Caco-2 (cell line): ENCODE measurements around the gene PPM1L. TPM values are rescaled to one million over a fixed set of nuclear protein-coding genes. Genes with fewer than 3 reads are reported as not detected.

Experiments used
- BruUV-seq: library from RNA; stranded (reverse); fragments of 400-500 nt; replicated peaks from 2 replicates; lab custom pipeline; 2021; lab: Mats Ljungman, UMichigan
- CTCF ChIA-PET: fragments of 300-600 bp; sonication (Branson Sonifier 250); formaldehyde crosslinking; loops from one replicate; lab custom pipeline; 2022; ENCODE audit warnings: antibody characterized with exemption; lab: Charles Lee
- POLR2A ChIA-PET: fragments of 300-600 bp; sonication (Branson Sonifier 250); formaldehyde crosslinking; loops from one replicate; lab custom pipeline; 2022; ENCODE audit warnings: antibody characterized with exemption; lab: Charles Lee
- DNase-seq, 2 experiments: peaks; one replicate each; pipeline versions ENCODE4 v3.0.0 to v3.0.0-alpha.2; 2020 to 2022
- H3K27me3 ChIP-seq: replicated peaks from 2 replicates; pipeline ENCODE4 v1.6.0; 2011; ENCODE audit warnings: low read length; ENCODE audit not compliant: control insufficient read depth, insufficient read depth
- H3K36me3 ChIP-seq: 2 replicates; pipeline ENCODE4 v1.5.1; 2011; ENCODE audit warnings: low read length; ENCODE audit not compliant: control insufficient read depth, insufficient read depth
- H3K4me1 ChIP-seq: fragments of 250-450 bp; sonication (Bioruptor Pico); 2 replicates; pipeline ENCODE4 v1.5.1; 2020; ENCODE audit warnings: mild to moderate bottlenecking
- H3K4me3 ChIP-seq: 2 replicates; pipeline ENCODE4 v1.5.1; 2011; ENCODE audit warnings: low read depth, mild to moderate bottlenecking, control low read depth, low read length
- H3K9me3 ChIP-seq: fragments of 250-450 bp; sonication (Bioruptor Pico); 2 replicates; pipeline ENCODE4 v1.5.1; 2020; ENCODE audit warnings: mild to moderate bottlenecking, moderate library complexity
- H3K27ac Mint-ChIP-seq: one replicate; pipeline ENCODE4 v1.8.0; 2022; ENCODE audit warnings: mixed read lengths; ENCODE audit not compliant: unreplicated experiment
- H3K27me3 Mint-ChIP-seq: one replicate; pipeline ENCODE4 v1.8.0; 2022; ENCODE audit warnings: mixed read lengths; ENCODE audit not compliant: insufficient read depth, unreplicated experiment
- H3K36me3 Mint-ChIP-seq: one replicate; pipeline ENCODE4 v1.8.0; 2022; ENCODE audit warnings: mild to moderate bottlenecking, mixed read lengths; ENCODE audit not compliant: insufficient read depth, unreplicated experiment
- H3K4me1 Mint-ChIP-seq: one replicate; pipeline ENCODE4 v1.8.0; 2022; ENCODE audit warnings: low read depth, mixed read lengths; ENCODE audit not compliant: unreplicated experiment
- H3K4me3 Mint-ChIP-seq: one replicate; pipeline ENCODE4 v1.8.0; 2022; ENCODE audit warnings: mild to moderate bottlenecking, moderate library complexity, mixed read lengths; ENCODE audit not compliant: unreplicated experiment
- H3K9me3 Mint-ChIP-seq: one replicate; pipeline ENCODE4 v1.8.0; 2022; ENCODE audit warnings: mixed read lengths; ENCODE audit not compliant: unreplicated experiment
- CTCF ChIP-seq, 2 experiments: fragments of 200-600 bp in 1 of 2; IDR thresholded peaks; 1 replicate in 1 of 2; 2 replicates in 1 of 2; pipeline versions ENCODE4 v1.5.1 to v1.8.0; 2011 to 2022; ENCODE audit warnings: antibody characterized with exemption in 1 of 2, control low read depth in 1 of 2, inconsistent platforms in 1 of 2, low read depth in 1 of 2, low read length in 1 of 2, mild to moderate bottlenecking in 1 of 2, moderate library complexity in 1 of 2; ENCODE audit not compliant: insufficient read depth in 1 of 2, severe bottlenecking in 1 of 2, unreplicated experiment in 1 of 2
- intact Hi-C: fragments of 100-400 bp; cut with micrococcal nuclease; formaldehyde crosslinking; loops from one replicate; pipeline ENCODE4 v1.10.0; 2022; ENCODE audit not compliant: unreplicated experiment
- total RNA-seq: library from RNA; stranded (reverse); gene quantifications from 2 replicates; pipeline ENCODE4 v1.2.3, GENCODE V29; 2022

PPM1L gene
- total RNA-seq, 1 experiment from 2014 or later, result 2.0 TPM

GRCh38 chr3:160773722-160774121 lies 17.7 kb downstream of the PPM1L start:
- CTCF ChIA-PET, result no interaction called here
- DNase-seq, result no peak
- no peaks in the 10 kb centered on the region for H3K4me1 ChIP-seq
- BruUV-seq, result no TSS peak
- intact Hi-C loops, result no loop called here
- H3K9me3 ChIP-seq, result no peaks in the 10 kb centered on the region
- no peaks in the 10 kb centered on the region for H3K27me3 ChIP-seq
- no peak overlapping the region for H3K27ac Mint-ChIP-seq
- POLR2A ChIA-PET, result no interaction called here
- H3K4me3 Mint-ChIP-seq, result no peak overlapping the region
- TF ChIP-seq CTCF (IDR thresholded peaks at IDR 0.05; ENCODE audit: insufficient read depth in 1 of 2, low read depth in 1 of 2, low read length in 1 of 2, severe bottlenecking in 1 of 2, unreplicated experiment in 1 of 2), result no peak
- no peaks in the 10 kb centered on the region for H3K4me1 Mint-ChIP-seq
- H3K27me3 Mint-ChIP-seq, result peaks cover 3% of the 10 kb centered on the region
- no peaks in the 10 kb centered on the region for H3K9me3 Mint-ChIP-seq
- H3K36me3 Mint-ChIP-seq, result no peaks in the 10 kb centered on the region
- H3K36me3 ChIP-seq, result no peaks in the 10 kb centered on the region
- no peak overlapping the region for H3K4me3 ChIP-seq

- Mint-ChIP-seq H3K4me1 (no peaks in the 10 kb centered on the region), H3K27me3 (peaks cover 3% of the 10 kb centered on the region), H3K4me3 (no peak overlapping the region), H3K36me3 (no peaks in the 10 kb centered on the region), H3K9me3 (no peaks in the 10 kb centered on the region), H3K27ac (no peak overlapping the region)
- DNase-seq, result no peak
- Histone ChIP-seq H3K27me3 (no peaks in the 10 kb centered on the region), H3K4me3 (no peak overlapping the region), H3K4me1 (no peaks in the 10 kb centered on the region), H3K36me3 (no peaks in the 10 kb centered on the region), H3K9me3 (no peaks in the 10 kb centered on the region)
- no TSS peak for BruUV-seq
- intact Hi-C loops, result no loop called here
- TF ChIP-seq CTCF (IDR thresholded peaks at IDR 0.05; ENCODE audit: insufficient read depth in 1 of 2, low read depth in 1 of 2, low read length in 1 of 2, severe bottlenecking in 1 of 2, unreplicated experiment in 1 of 2), result no peak
- POLR2A ChIA-PET, result no interaction called here
- CTCF ChIA-PET, result no interaction called here
Observed at GRCh38 chr3:160774172-160774571, 18.1 kb downstream of the PPM1L start.

- no peak for DNase-seq
- no peak overlapping the region for H3K27ac Mint-ChIP-seq
- CTCF ChIA-PET, result no interaction called here
- H3K36me3 Mint-ChIP-seq, result no peaks in the 10 kb centered on the region
- TF ChIP-seq CTCF (IDR thresholded peaks at IDR 0.05; ENCODE audit: insufficient read depth in 1 of 2, low read depth in 1 of 2, low read length in 1 of 2, severe bottlenecking in 1 of 2, unreplicated experiment in 1 of 2), result no peak
- H3K27me3 ChIP-seq, result no peaks in the 10 kb centered on the region
- POLR2A ChIA-PET, result no interaction called here
- H3K4me1 ChIP-seq, result no peaks in the 10 kb centered on the region
- BruUV-seq, result no TSS peak
- no peaks in the 10 kb centered on the region for H3K9me3 Mint-ChIP-seq
- no peaks in the 10 kb centered on the region for H3K36me3 ChIP-seq
- H3K4me1 Mint-ChIP-seq, result no peaks in the 10 kb centered on the region
- no peaks in the 10 kb centered on the region for H3K9me3 ChIP-seq
- no peak overlapping the region for H3K4me3 Mint-ChIP-seq
- peaks cover 3% of the 10 kb centered on the region for H3K27me3 Mint-ChIP-seq
- H3K4me3 ChIP-seq, result no peak overlapping the region
- intact Hi-C loops, result no loop called here
Observed at GRCh38 chr3:160778480-160778879, 22.4 kb downstream of the PPM1L start.
